OCI-LY1 (cell line): Measurements from ENCODE around the gene IFIH1.

Experiments
- H2AFZ ChIP-seq: fragments of 200-600 bp; sonication (generic), shearing (Covaris generic); 2 replicates; pipeline ENCODE4 v1.6.0; 2014; ENCODE audit warnings: antibody characterized with exemption, mild to moderate bottlenecking, low read length
- H3F3A ChIP-seq: fragments of 200-600 bp; sonication (generic), shearing (Covaris generic); 2 replicates; pipeline ENCODE4 v1.6.0; 2014; ENCODE audit warnings: mild to moderate bottlenecking, antibody characterized with exemption, low read length, moderate library complexity; ENCODE audit not compliant: insufficient read depth
- H3K27ac ChIP-seq: fragments of 200-600 bp; sonication (generic); 2 replicates; pipeline ENCODE4 v1.5.1; 2014; ENCODE audit warnings: low read length, mixed run types, mild to moderate bottlenecking, low read depth; ENCODE audit not compliant: poor library complexity, severe bottlenecking
- H3K27me3 ChIP-seq: fragments of 200-600 bp; sonication (generic); 2 replicates; pipeline ENCODE4 v1.6.0; 2014; ENCODE audit warnings: antibody characterized with exemption, mild to moderate bottlenecking, low read length, moderate library complexity; ENCODE audit not compliant: insufficient read depth
- H3K36me3 ChIP-seq: fragments of 200-600 bp; sonication (generic); 2 replicates; pipeline ENCODE4 v1.6.1; 2014; ENCODE audit warnings: mild to moderate bottlenecking, antibody characterized with exemption, low read length, moderate library complexity, mixed read lengths; ENCODE audit not compliant: insufficient read depth
- H3K4me1 ChIP-seq: fragments of 200-600 bp; sonication (generic); 2 replicates; pipeline ENCODE4 v1.5.1; 2014; ENCODE audit warnings: mild to moderate bottlenecking, low read length, moderate library complexity; ENCODE audit not compliant: insufficient read depth, severe bottlenecking
- H3K4me2 ChIP-seq: fragments of 200-600 bp; sonication (generic), shearing (Covaris generic); 2 replicates; pipeline ENCODE4 v1.6.1; 2014; ENCODE audit warnings: low read length
- H3K4me3 ChIP-seq: fragments of 200-600 bp; sonication (generic); 2 replicates; pipeline ENCODE4 v1.5.1; 2014; ENCODE audit warnings: low read length, low read depth, mild to moderate bottlenecking, mixed read lengths; ENCODE audit not compliant: poor library complexity, severe bottlenecking
- H3K79me2 ChIP-seq: fragments of 200-600 bp; shearing (Covaris generic); 2 replicates; pipeline ENCODE4 v1.6.1; 2016; ENCODE audit warnings: mixed run types, low read length, mixed read lengths; ENCODE audit not compliant: insufficient read depth
- H3K9ac ChIP-seq: fragments of 200-600 bp; sonication (generic), shearing (Covaris generic); 2 replicates; pipeline ENCODE4 v1.6.1; 2014; ENCODE audit warnings: mild to moderate bottlenecking, low read length, mixed read lengths
- H3K9me2 ChIP-seq: fragments of 200-600 bp; sonication (generic), shearing (Covaris generic); 2 replicates; pipeline ENCODE4 v1.6.1; 2014; ENCODE audit warnings: low read depth, mild to moderate bottlenecking, low read length, mixed read lengths
- H3K9me3 ChIP-seq: fragments of 200-600 bp; shearing (Covaris generic); 2 replicates; pipeline ENCODE4 v1.6.1; 2014; ENCODE audit warnings: low read length, mixed read lengths
- H4K20me1 ChIP-seq: fragments of 200-600 bp; sonication (generic), shearing (Covaris generic); 2 replicates; pipeline ENCODE4 v1.6.0; 2016; ENCODE audit warnings: mild to moderate bottlenecking, low read length; ENCODE audit not compliant: insufficient read depth
- EZH2 ChIP-seq: fragments of 200-600 bp; sonication (generic), shearing (Covaris generic); IDR thresholded peaks from 2 replicates; pipeline ENCODE4 v1.8.0; 2017; ENCODE audit warnings: borderline replicate concordance, mixed run types, mild to moderate bottlenecking, antibody characterized with exemption, low read length, moderate library complexity, mixed read lengths
- TF ChIP-seq, protein P1 (sequence below): fragments of 200-600 bp; sonication (generic), shearing (Covaris generic); IDR thresholded peaks from 2 replicates; pipeline ENCODE4 v1.5.1; 2017; ENCODE audit warnings: mild to moderate bottlenecking, antibody characterized with exemption, low read length, moderate library complexity, mixed read lengths

Gene IFIH1

DNA sequence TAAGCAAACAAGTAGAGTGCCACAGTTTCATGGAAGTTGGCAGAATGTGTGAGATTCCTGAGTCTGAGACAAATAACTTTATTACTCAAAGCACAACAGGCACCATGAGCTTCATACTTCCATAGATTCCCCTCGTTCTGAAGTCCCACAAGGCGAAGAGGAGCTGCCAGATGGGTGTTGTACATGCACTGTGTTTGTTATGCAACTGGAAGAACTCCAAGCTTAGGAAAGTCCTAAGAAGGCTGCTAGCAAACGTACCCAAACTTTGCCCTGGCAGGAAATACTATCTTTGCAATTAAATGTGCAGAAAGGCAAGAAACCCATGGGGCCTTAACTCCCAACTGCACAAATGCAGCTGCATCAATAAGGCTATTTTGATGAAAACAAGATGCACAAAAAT lies 23.8 kb upstream of the IFIH1 start:
- no peaks in the 10 kb centered on the region for H3F3A ChIP-seq
- H2AFZ ChIP-seq = no peak overlapping the region
- no peaks in the 10 kb centered on the region for H3K9me2 ChIP-seq
- H3K4me1 ChIP-seq = peaks cover 23% of the 10 kb centered on the region
- no peak overlapping the region for H3K4me2 ChIP-seq
- no peaks in the 10 kb centered on the region for H3K9me3 ChIP-seq
- H3K4me3 ChIP-seq = no peak overlapping the region
- no peaks in the 10 kb centered on the region; the same call in 1 of the 2 replicates for H3K79me2 ChIP-seq
- no peak overlapping the region for H3K27ac ChIP-seq
- no peaks in the 10 kb centered on the region for H3K36me3 ChIP-seq
- no peak overlapping the region for H3K9ac ChIP-seq
- H3K27me3 ChIP-seq = no peaks in the 10 kb centered on the region
- no peak for TF ChIP-seq EZH2
- TF ChIP-seq, protein P1, sequence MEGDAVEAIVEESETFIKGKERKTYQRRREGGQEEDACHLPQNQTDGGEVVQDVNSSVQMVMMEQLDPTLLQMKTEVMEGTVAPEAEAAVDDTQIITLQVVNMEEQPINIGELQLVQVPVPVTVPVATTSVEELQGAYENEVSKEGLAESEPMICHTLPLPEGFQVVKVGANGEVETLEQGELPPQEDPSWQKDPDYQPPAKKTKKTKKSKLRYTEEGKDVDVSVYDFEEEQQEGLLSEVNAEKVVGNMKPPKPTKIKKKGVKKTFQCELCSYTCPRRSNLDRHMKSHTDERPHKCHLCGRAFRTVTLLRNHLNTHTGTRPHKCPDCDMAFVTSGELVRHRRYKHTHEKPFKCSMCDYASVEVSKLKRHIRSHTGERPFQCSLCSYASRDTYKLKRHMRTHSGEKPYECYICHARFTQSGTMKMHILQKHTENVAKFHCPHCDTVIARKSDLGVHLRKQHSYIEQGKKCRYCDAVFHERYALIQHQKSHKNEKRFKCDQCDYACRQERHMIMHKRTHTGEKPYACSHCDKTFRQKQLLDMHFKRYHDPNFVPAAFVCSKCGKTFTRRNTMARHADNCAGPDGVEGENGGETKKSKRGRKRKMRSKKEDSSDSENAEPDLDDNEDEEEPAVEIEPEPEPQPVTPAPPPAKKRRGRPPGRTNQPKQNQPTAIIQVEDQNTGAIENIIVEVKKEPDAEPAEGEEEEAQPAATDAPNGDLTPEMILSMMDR = no peak
- H4K20me1 ChIP-seq = no peaks in the 10 kb centered on the region

- no peaks in the 10 kb centered on the region for H3K9me3 ChIP-seq
- no peaks in the 10 kb centered on the region for H3F3A ChIP-seq
- no peak overlapping the region for H3K27ac ChIP-seq
- H3K9me2 ChIP-seq = no peaks in the 10 kb centered on the region
- no peak overlapping the region for H3K9ac ChIP-seq
- peaks cover 18% of the 10 kb centered on the region for H3K4me1 ChIP-seq
- H3K79me2 ChIP-seq = no peaks in the 10 kb centered on the region
- no peak overlapping the region for H2AFZ ChIP-seq
- no peaks in the 10 kb centered on the region for H3K36me3 ChIP-seq
- TF ChIP-seq EZH2 = no peak
- TF ChIP-seq, protein P1 = no peak
- no peaks in the 10 kb centered on the region for H3K27me3 ChIP-seq
- no peak overlapping the region for H3K4me2 ChIP-seq
- no peak overlapping the region for H3K4me3 ChIP-seq
- H4K20me1 ChIP-seq = no peaks in the 10 kb centered on the region
Observed at GRCh38 chr2:162340822-162341221, 22.3 kb upstream of the IFIH1 start.

GRCh38 chr2:162337868-162338267 lies 19.4 kb upstream of the IFIH1 start:
- no peaks in the 10 kb centered on the region for H3K9me3 ChIP-seq
- H3K27me3 ChIP-seq = no peaks in the 10 kb centered on the region
- no peaks in the 10 kb centered on the region for H3K36me3 ChIP-seq
- no peak overlapping the region for H3K4me3 ChIP-seq
- no peaks in the 10 kb centered on the region for H3K4me1 ChIP-seq
- TF ChIP-seq EZH2 = no peak
- TF ChIP-seq, protein P1 = no peak
- no peaks in the 10 kb centered on the region for H3K79me2 ChIP-seq
- H3K27ac ChIP-seq = no peak overlapping the region
- H3F3A ChIP-seq = no peaks in the 10 kb centered on the region
- no peak overlapping the region for H2AFZ ChIP-seq
- no peaks in the 10 kb centered on the region for H3K9me2 ChIP-seq
- no peaks in the 10 kb centered on the region for H4K20me1 ChIP-seq
- no peak overlapping the region for H3K9ac ChIP-seq
- no peak overlapping the region for H3K4me2 ChIP-seq
